LHCN-M2 (cell line): ENCODE measurements around the gene CCDC149. TPM values are rescaled to one million over a fixed set of nuclear protein-coding genes. Genes with fewer than 3 reads are reported as not detected.
A peak's percentile ranks its signal among the peaks of the same experiment; 100 is the strongest.

Source experiments
- DNase-seq: peaks from one replicate; pipeline ENCODE4 v3.0.0-alpha.2; 2012; ENCODE audit warnings: low read depth
- polyA plus RNA-seq: library from polyadenylated mRNA; unstranded; fragments of >200 nt; gene quantifications from one replicate; pipeline ENCODE4 v1.2.1, GENCODE V29; 2012; ENCODE audit warnings: missing spikeins
- total RNA-seq: library from RNA; depleted of rRNA; stranded (reverse); fragments of >200 nt; gene quantifications from 2 replicates; pipeline ENCODE4 v1.2.3, GENCODE V29; 2014; rRNA removed

The CCDC149 gene
- 2.2 and 3.0 TPM in 2 replicates for total RNA-seq
- polyA plus RNA-seq = 4.8 TPM

- peak; percentile 37 for DNase-seq
These were observed at the start of gene CCDC149 for GRCh38 chr4:24912252-24913118. CCDC149 (minus strand) TSS chr4:24913042; CDS start chr4:24912864, 178 bp downstream.

GRCh38 chr4:24957886-24958285, 45.0 kb upstream of the CCDC149 start:
- no peak for DNase-seq

- no peak for DNase-seq
These were observed 43.9 kb upstream of the CCDC149 start for GRCh38 chr4:24956763-24957162.

GRCh38 chr4:24956091-24956490, 43.2 kb upstream of the CCDC149 start:
- DNase-seq = no peak

- DNase-seq = no peak
These were observed 39.8 kb upstream of the CCDC149 start for GRCh38 chr4:24952667-24953066.

- DNase-seq = no peak
These were observed 37.1 kb upstream of the CCDC149 start for GRCh38 chr4:24949970-24950369.

- no peak for DNase-seq
These were observed 25.1 kb upstream of the CCDC149 start for GRCh38 chr4:24937917-24938281.

- DNase-seq = no peak
These were observed 24.5 kb upstream of the CCDC149 start for GRCh38 chr4:24937176-24937916.

GRCh38 chr4:24935856-24936255, 23.0 kb upstream of the CCDC149 start:
- DNase-seq = no peak

GRCh38 chr4:24934311-24934710, 21.5 kb upstream of the CCDC149 start:
- no peak for DNase-seq

- no peak for DNase-seq
These were observed 20.9 kb upstream of the CCDC149 start for GRCh38 chr4:24933684-24934275.

GRCh38 chr4:24932515-24933225, 19.8 kb upstream of the CCDC149 start:
- no peak for DNase-seq

- DNase-seq = no peak
These were observed 17.3 kb upstream of the CCDC149 start for GRCh38 chr4:24930151-24930550.

GRCh38 chr4:24928708-24929107, 15.9 kb upstream of the CCDC149 start:
- DNase-seq = no peak

- DNase-seq = no peak
These were observed 14.2 kb upstream of the CCDC149 start for GRCh38 chr4:24927049-24927448.

GRCh38 chr4:24924309-24924781, 11.5 kb upstream of the CCDC149 start:
- DNase-seq = peak; percentile 82

- DNase-seq = no peak
These were observed 10.7 kb upstream of the CCDC149 start for GRCh38 chr4:24923550-24923949.

GRCh38 chr4:24923002-24923401, 10.2 kb upstream of the CCDC149 start:
- DNase-seq = no peak

GRCh38 chr4:24922416-24922815, 9.6 kb upstream of the CCDC149 start:
- DNase-seq = no peak

GRCh38 chr4:24921491-24921890, 8.6 kb upstream of the CCDC149 start:
- DNase-seq = no peak

GRCh38 chr4:24920008-24920407, 7.2 kb upstream of the CCDC149 start:
- DNase-seq = no peak
